Measurements from ENCODE around the gene PLCH1. TPM values are rescaled to one million over a fixed set of nuclear protein-coding genes. Genes with fewer than 3 reads are reported as not detected.

Gene PLCH1
- total RNA-seq, 2 donors from 2014 or later, result 12.0 to 12.4 TPM

GRCh38 chr3:155553326-155553725, 191.5 kb downstream of the PLCH1 start:
- Mint-ChIP-seq H3K27ac (no peak overlapping the region), H3K4me1 (peaks cover 44% of the 10 kb centered on the region), H3K9me3 (no peaks in the 10 kb centered on the region), H3K36me3 (ENCODE audit: low read depth) (peaks cover 6% of the 10 kb centered on the region), H3K4me3 (no peak overlapping the region), H3K27me3 (ENCODE audit: insufficient read depth) (no peaks in the 10 kb centered on the region)
- no peak for DNase-seq
- 57 to 85% methylated on average over 2 to 4 of the region's 4 CpGs for WGBS, 2 experiments (ENCODE audit: insufficient coverage in 1 of 2, insufficient read length in 1 of 2)
- Histone ChIP-seq H3K27me3 (ENCODE audit: control insufficient read depth, insufficient read depth, low read length, poor library complexity, severe bottlenecking) (no peaks in the 10 kb centered on the region), H3K4me3 (ENCODE audit: low read length) (no peak overlapping the region), H3K36me3 (ENCODE audit: control insufficient read depth, insufficient read depth, low read length) (peaks cover 6% of the 10 kb centered on the region), H3K27ac (ENCODE audit: low read depth, low read length) (no peak overlapping the region), H3K4me1 (ENCODE audit: control insufficient read depth, insufficient read depth, low read length) (peaks cover 16% of the 10 kb centered on the region), H3K9ac (ENCODE audit: extremely low read depth, low read length, poor library complexity, severe bottlenecking) (no peak overlapping the region), H3K9me3 (ENCODE audit: control insufficient read depth, low read length) (no peaks in the 10 kb centered on the region)
- no peak for TF ChIP-seq CTCF (conservative IDR thresholded peaks at IDR 0.05)

- DNase-seq, result no peak
- WGBS, 2 experiments (ENCODE audit: insufficient coverage in 1 of 2, insufficient read length in 1 of 2), result 83 to 100% methylated on average over 1 of the region's 3 CpGs
- H3K27me3 Mint-ChIP-seq (ENCODE audit: insufficient read depth), result no peaks in the 10 kb centered on the region
- peaks cover 6% of the 10 kb centered on the region for H3K9me3 Mint-ChIP-seq
- no peaks in the 10 kb centered on the region for H3K27me3 ChIP-seq (ENCODE audit: control insufficient read depth, insufficient read depth, low read length, poor library complexity, severe bottlenecking)
- no peak overlapping the region for H3K27ac Mint-ChIP-seq
- no peak overlapping the region for H3K4me3 ChIP-seq (ENCODE audit: low read length)
- no peaks in the 10 kb centered on the region for H3K9me3 ChIP-seq (ENCODE audit: control insufficient read depth, low read length)
- H3K27ac ChIP-seq (ENCODE audit: low read depth, low read length), result no peak overlapping the region
- no peak for TF ChIP-seq CTCF (conservative IDR thresholded peaks at IDR 0.05)
- H3K4me3 Mint-ChIP-seq, result no peak overlapping the region
- no peak overlapping the region for H3K9ac ChIP-seq (ENCODE audit: extremely low read depth, low read length, poor library complexity, severe bottlenecking)
- peaks cover 6% of the 10 kb centered on the region for H3K36me3 ChIP-seq (ENCODE audit: control insufficient read depth, insufficient read depth, low read length)
- peaks cover 20% of the 10 kb centered on the region for H3K4me1 Mint-ChIP-seq
- peaks cover 3% of the 10 kb centered on the region for H3K4me1 ChIP-seq (ENCODE audit: control insufficient read depth, insufficient read depth, low read length)
- peaks cover 13% of the 10 kb centered on the region for H3K36me3 Mint-ChIP-seq (ENCODE audit: low read depth)
Measured at GRCh38 chr3:155550391-155550790, 194.5 kb downstream of the PLCH1 start.

GRCh38 chr3:155549087-155549486, 195.8 kb downstream of the PLCH1 start:
- Histone ChIP-seq H3K36me3 (ENCODE audit: control insufficient read depth, insufficient read depth, low read length) (peaks cover 6% of the 10 kb centered on the region), H3K4me1 (ENCODE audit: control insufficient read depth, insufficient read depth, low read length) (no peaks in the 10 kb centered on the region), H3K9me3 (ENCODE audit: control insufficient read depth, low read length) (no peaks in the 10 kb centered on the region), H3K9ac (ENCODE audit: extremely low read depth, low read length, poor library complexity, severe bottlenecking) (no peak overlapping the region), H3K4me3 (ENCODE audit: low read length) (no peak overlapping the region), H3K27ac (ENCODE audit: low read depth, low read length) (no peak overlapping the region), H3K27me3 (ENCODE audit: control insufficient read depth, insufficient read depth, low read length, poor library complexity, severe bottlenecking) (no peaks in the 10 kb centered on the region)
- H3K9me3 Mint-ChIP-seq, result peaks cover 6% of the 10 kb centered on the region
- 89 to 90% methylated on average over 2 of the region's 2 CpGs for WGBS, 2 experiments (ENCODE audit: insufficient coverage in 1 of 2, insufficient read length in 1 of 2)
- H3K4me3 Mint-ChIP-seq, result no peak overlapping the region
- peaks cover 7% of the 10 kb centered on the region for H3K4me1 Mint-ChIP-seq
- no peak for DNase-seq
- H3K27me3 Mint-ChIP-seq (ENCODE audit: insufficient read depth), result no peaks in the 10 kb centered on the region
- H3K27ac Mint-ChIP-seq, result no peak overlapping the region
- H3K36me3 Mint-ChIP-seq (ENCODE audit: low read depth), result peaks cover 13% of the 10 kb centered on the region
- TF ChIP-seq CTCF (conservative IDR thresholded peaks at IDR 0.05), result no peak
